GM19455 (cell line): ENCODE measurements around the gene PLEKHM2.

ENCODE experiments used
- ATAC-seq: cut with Tn5 transposase; IDR thresholded peaks from one replicate; pipeline ENCODE4 v1.9.1; 2021; ENCODE audit not compliant: unreplicated experiment

The PLEKHM2 gene

DNA sequence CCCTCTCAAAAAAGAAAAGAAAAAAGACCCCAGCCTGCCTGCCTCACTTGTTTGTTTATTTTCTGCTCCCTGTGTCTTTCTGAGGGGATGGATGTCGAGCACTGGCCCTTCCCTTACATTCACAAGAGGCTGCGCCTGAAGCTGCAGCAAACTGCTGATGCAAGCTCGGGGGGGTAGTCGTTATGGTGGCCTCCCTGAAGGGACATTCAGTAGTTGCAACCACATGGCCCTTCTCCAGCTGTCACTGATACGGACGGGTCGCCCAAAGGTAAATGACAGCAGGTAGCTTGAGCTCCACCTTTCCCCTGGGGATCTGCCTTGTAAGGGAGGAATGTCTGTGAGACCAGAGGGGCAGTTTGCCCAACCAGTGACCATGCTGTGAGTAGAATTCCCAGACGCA lies 17.7 kb downstream of the PLEKHM2 start:
- ATAC-seq = no peak

DNA sequence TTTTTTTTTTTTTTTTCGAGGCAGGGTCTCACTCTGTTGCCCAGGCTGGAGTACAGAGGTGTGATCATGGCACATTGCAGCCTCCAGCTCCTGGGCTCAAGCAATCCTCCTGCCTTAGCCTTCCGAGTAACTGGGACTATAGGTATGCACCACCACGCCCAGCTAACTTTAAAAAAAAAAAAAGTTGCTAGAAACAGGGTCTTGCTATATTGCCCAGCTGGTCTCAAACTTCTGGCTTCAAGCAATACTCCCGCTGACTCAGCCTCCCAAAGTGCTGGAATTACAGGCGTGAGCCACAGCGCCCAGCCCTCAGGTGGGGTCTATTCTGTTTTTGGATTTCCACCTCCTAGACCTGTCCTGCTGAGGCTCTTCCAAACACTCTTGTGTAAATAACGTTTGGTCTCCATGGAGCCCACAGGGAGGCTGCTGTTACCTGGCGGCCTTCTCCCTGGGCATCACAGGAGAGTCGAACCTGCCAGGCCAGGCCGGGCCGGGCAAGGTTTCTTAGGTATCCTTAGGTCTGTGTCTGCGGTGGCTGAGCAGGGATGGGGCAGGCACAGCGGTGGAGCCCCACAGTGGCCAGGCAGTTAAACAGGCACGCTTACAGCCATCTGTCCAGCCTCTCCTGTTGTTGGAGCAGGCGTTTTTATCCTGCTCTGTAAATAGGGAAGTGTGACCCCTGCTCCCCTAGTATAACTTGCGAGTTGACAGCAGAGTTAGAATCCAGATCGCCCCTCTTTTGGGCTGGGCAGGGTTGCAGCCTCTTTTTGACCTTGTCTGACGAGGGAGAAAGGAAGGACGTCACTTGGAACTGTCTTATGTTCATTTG lies 18.8 kb downstream of the PLEKHM2 start:
- ATAC-seq = no peak

GRCh38 chr1:15703562-15703961 lies 19.4 kb downstream of the PLEKHM2 start:
- no peak for ATAC-seq

DNA sequence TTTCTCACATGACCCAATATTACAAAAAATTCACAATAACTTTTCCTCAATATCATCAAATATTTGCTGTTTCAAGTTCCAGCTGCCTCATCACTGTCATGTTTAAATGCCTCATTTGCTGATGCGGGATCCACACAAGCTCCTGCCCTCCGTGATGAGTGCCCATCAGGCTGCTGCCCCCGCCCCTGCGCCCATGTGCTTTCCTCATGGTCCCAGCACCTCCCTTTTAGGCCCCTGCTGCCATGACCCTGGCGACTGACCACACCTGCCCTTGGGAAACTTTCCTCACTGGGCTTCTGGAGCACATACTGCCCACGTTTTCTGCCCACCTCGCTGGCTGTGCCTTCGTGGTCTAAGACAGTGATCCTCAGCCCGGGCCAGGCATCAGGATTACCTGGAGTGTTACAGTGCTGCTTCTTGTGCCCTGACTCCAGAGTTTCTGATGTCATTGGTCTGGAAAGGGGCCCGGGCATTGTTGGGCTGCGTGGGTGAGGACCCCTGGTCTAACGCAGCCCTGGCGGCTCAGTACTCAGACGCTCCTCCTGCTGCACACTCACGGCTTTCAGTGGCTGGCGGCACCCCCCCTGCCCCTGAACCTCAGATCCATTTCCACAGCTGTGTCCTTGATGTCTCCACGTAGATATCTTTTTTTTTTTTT lies 20.5 kb downstream of the PLEKHM2 start:
- no peak for ATAC-seq

DNA sequence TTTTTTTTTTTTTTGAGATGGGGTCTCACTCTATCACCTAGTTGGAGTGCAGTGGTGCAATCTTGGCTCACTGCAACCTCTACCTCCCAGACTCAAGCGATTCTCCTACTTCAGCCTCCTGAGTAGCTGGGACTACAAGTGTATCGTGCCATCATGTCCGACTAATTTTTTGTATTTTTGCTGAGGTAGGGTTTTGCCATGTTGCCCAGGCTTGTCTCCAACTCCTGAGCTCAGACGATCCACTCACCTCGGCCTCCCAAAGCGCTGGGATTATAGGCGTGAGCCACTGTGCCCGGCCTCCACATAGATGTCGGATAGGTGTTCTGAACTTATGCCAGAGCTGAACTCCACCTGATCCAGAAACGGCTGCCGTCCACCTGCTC lies 21.1 kb downstream of the PLEKHM2 start:
- no peak for ATAC-seq

- ATAC-seq = no peak
Measured at GRCh38 chr1:15706751-15707150, 22.6 kb downstream of the PLEKHM2 start.

DNA sequence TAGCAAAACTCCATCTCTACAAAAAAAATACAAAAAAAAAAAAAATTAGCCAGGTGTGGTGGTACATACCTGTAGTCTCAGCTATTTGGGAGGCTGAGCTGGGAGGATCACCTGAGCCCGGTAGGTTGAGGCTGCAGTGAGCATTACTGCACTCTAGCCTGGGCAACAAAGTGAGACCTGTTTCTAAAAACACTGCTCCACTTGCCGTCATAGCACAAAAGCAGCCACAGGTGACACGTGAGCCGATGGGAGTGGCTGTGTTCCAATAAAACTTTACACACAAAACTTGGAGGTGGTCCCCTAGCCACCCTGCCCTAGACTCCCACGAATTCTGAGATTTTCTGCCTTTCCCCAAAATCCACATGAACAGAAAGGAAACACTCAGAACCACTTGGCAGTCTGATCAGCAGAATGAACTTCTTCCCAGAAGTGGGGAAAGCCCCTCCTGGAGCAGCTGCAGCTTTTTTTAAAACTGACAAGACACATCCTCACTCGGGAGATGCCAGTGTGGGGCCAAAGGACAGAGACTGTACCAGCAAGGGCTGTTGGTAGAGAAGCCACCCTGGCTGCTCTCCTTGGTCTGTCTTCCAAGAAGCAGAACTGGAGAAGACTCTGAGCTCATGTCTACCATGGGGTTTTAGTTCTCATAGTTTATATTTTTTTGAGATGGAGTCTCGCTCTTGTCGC lies 23.3 kb downstream of the PLEKHM2 start:
- ATAC-seq = no peak

DNA sequence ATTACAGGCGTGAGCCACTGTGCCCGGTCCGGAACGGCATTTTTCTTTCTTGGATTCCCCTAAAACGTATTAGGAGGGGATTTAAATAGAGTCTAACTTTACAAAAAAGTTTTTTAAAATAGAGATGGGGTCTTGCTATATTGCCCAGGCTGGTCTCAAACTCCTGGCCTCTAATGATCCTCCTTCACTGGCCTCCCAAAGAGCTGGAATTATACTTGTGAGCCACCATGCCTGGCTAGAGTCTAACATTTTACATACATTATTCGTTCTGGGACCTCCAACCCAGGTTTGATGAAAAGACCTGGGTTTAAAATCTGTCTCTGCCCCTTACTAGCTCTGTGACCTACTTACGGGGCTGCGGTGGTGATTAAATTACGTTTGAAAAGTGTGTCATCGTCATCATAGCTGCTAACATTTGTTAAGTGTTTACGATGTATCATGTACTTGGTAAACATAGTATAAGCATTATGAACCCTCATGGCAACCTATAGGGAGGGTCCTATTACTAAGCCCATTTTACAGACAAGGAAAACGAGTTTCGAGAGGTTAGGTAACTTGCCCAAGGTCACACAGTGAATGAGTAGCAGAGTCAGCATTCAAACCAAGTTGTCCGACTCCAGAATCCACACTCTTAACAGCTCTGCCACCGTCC lies 24.5 kb downstream of the PLEKHM2 start:
- no peak for ATAC-seq

DNA sequence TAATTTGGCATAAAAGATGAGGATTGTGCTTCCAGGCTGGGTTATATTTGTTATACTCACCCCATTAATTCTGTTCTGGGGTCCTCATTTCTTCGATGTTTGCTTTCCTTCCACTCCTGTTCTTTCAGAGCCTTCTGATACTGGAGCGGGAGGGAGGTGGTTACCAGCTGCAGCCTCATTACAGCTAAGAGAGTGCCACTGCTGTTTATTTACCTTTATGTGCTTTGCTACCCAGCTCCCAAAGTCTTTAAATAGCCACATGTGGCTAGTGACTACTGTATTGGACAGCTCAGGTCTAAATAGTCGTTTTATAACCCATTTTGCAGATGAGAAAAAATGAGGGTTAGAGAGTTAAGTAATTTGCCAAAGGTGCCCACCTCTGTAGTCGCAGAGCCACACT lies 25.1 kb downstream of the PLEKHM2 start:
- ATAC-seq = no peak

DNA sequence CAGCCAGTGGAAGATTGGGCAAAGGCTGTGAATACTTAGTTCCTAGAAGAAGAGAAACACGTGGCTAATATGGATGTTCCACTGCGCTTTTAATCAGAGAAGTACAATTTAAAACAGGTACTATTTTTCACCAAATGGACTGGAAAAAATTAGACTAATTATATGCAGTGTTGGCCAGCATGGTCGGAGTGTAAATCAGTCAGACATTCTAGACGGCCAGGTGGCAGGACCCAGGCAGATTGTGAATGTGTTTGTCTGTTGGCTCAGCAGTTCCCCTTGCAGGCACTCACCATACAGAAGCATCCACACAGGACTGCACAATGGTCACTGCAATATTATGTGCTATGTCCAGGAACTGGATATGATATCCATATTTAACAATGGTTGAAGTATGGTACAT lies 28.0 kb downstream of the PLEKHM2 start:
- no peak for ATAC-seq

DNA sequence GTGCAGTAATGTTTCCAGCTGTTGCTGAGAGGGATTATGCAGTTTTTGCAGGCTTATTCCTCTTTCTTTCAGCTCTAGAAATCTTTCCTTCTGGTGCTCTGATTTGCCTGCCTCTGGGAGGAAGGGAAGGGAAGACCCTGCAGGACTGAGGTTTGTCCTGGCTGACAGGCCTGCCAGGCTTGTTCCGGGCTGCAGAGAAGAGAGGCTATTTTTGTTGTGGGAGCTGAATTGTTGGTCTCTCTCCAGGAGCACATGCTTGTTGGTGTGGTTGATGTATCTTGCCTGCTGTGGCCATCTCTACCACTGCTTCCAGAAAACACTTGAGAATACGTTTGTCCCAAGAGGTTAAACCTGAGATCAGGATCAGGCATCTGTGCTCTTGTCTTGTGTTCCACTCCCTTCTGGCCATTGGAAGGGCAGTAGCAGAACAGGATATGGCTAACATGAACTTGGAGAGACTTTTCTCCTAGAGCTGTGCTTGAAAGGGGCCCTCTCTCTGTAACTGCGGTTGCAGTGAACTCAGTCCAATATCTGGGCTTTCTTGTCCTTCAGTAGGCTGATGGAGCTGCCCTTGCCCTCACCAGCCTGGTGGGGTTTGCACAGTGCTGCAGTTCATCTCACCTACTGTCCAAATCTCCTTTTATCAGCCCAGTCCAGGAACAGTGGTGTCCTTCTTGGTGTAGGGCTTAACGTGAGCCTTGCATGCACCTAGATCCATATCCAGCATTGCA lies 30.5 kb downstream of the PLEKHM2 start:
- no peak for ATAC-seq

- no peak for ATAC-seq
Measured at GRCh38 chr1:15717418-15718125, 33.5 kb downstream of the PLEKHM2 start.

- no peak for ATAC-seq
Measured at GRCh38 chr1:15718199-15718601, 34.1 kb downstream of the PLEKHM2 start.

- no peak for ATAC-seq
Measured at GRCh38 chr1:15719381-15720120, 35.4 kb downstream of the PLEKHM2 start.

GRCh38 chr1:15720861-15721260 lies 36.7 kb downstream of the PLEKHM2 start:
- ATAC-seq = no peak

DNA sequence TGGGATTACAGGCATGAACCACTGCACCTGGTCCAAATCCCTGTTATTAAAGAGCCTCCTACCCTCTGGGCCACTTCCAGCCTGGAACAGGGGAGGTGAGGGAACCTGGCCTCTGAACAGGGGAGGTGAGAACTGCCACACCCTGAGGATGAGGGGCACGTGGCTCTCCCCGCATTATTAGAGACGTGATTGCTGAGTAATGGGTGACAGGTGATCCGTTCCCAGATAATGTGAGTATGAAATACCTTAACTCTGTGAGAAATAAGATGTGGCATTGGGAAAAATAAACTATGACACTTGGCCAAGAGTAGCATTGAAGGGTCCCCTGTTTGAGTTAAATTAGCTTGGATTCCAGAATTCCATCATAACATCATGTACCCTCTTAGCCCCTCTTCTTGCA lies 38.3 kb downstream of the PLEKHM2 start:
- no peak for ATAC-seq

GRCh38 chr1:15722836-15723532 lies 38.9 kb downstream of the PLEKHM2 start:
- no peak for ATAC-seq

GRCh38 chr1:15723631-15724246 lies 39.6 kb downstream of the PLEKHM2 start:
- ATAC-seq = no peak
